Thoracic aorta (tissue), 2 donors: ENCODE measurements around the gene METTL18. TPM values are rescaled to one million over a fixed set of nuclear protein-coding genes. Genes with fewer than 3 reads are reported as not detected.

ENCODE experiments used
- ATAC-seq: fragments of 150-250 bp; one replicate; pipeline ENCODE4 v1.8.0; 2017; ENCODE audit warnings: low read depth; ENCODE audit not compliant: insufficient number of reproducible peaks, low FRiP score
- DNase-seq: peaks from one replicate; pipeline ENCODE4 v3.0.0-alpha.2; 2020; ENCODE audit warnings: low spot score
- H3K27ac ChIP-seq, 2 donors: fragments of 200-600 bp; sonication (generic); 1 replicate in 1 of 2; 2 replicates in 1 of 2; pipeline ENCODE4 v1.5.1; 2016; ENCODE audit warnings: mild to moderate bottlenecking in 2 of 2, moderate library complexity in 2 of 2
- H3K27me3 ChIP-seq: fragments of 200-600 bp; sonication (generic); replicated peaks from 2 replicates; pipeline ENCODE4 v1.6.0; 2016; ENCODE audit warnings: mild to moderate bottlenecking; ENCODE audit not compliant: insufficient read depth
- H3K36me3 ChIP-seq: fragments of 200-600 bp; sonication (generic); one replicate; pipeline ENCODE4 v1.5.1; 2016
- H3K4me1 ChIP-seq, 2 donors: fragments of 200-600 bp; sonication (generic); 1 replicate in 1 of 2; 2 replicates in 1 of 2; pipeline versions ENCODE4 v1.5.1 to v1.6.0; 2016; ENCODE audit warnings: low read depth in 2 of 2, mild to moderate bottlenecking in 1 of 2; ENCODE audit not compliant: control insufficient read depth in 1 of 2
- H3K4me3 ChIP-seq: fragments of 200-600 bp; sonication (generic); 2 replicates; pipeline ENCODE4 v1.5.1; 2016; ENCODE audit warnings: mild to moderate bottlenecking
- H3K9me3 ChIP-seq: fragments of 200-600 bp; sonication (generic); 2 replicates; pipeline ENCODE4 v1.5.1; 2016
- CTCF ChIP-seq: fragments of 200-600 bp; sonication (generic); IDR thresholded peaks from one replicate; pipeline ENCODE4 v1.5.1; 2019; ENCODE audit warnings: antibody characterized with exemption
- total RNA-seq, 2 donors: library from RNA; depleted of rRNA; stranded (reverse); fragments of >200 nt; gene quantifications; one replicate each; pipeline versions ENCODE4 v1.1.0 to v1.2.3, GENCODE V29; 2016

METTL18 gene
- total RNA-seq, 2 donors from 2014 or later: 6.8 to 13.0 TPM

GRCh38 chr1:169746550-169746949, 48.2 kb downstream of the METTL18 start:
- peaks cover 0 to 1% of the 10 kb centered on the region in 2 donors for H3K4me1 ChIP-seq

GRCh38 chr1:169745015-169745861, 49.5 kb downstream of the METTL18 start:
- DNase-seq (no peak), ATAC-seq (no peak)
- Histone ChIP-seq H3K36me3 (no peaks in the 10 kb centered on the region), H3K27ac (no peak overlapping the region), H3K27me3 (no peaks in the 10 kb centered on the region), H3K9me3 (no peaks in the 10 kb centered on the region), H3K4me3 (no peak overlapping the region), H3K4me1 (peaks cover 5 to 15% of the 10 kb centered on the region in 2 donors)
- TF ChIP-seq CTCF: no peak

More at GRCh38 chr1:169746550-169746949, 48.2 kb downstream of the METTL18 start:
- H3K9me3 ChIP-seq: no peaks in the 10 kb centered on the region
- H3K27ac ChIP-seq: no peak overlapping the region
- TF ChIP-seq CTCF: no peak
- DNase-seq (no peak), ATAC-seq (no peak)
- no peaks in the 10 kb centered on the region for H3K27me3 ChIP-seq
- H3K36me3 ChIP-seq: no peaks in the 10 kb centered on the region
- no peak overlapping the region for H3K4me3 ChIP-seq

Other genes starting within 250 kb of the METTL18 start
- under 1 TPM; 0.68 to 0.85 TPM for gene F5, start 208.4 kb downstream of the METTL18 start, total RNA-seq
- gene SELP, start 164.8 kb downstream of the METTL18 start, total RNA-seq: 10 to 100 TPM in 1 of 2 donors, 1 to 10 TPM in 1; 9.3 to 43.2 TPM
- 1 to 10 TPM; 4.2 to 8.5 TPM for gene SELL, start 83.3 kb downstream of the METTL18 start, total RNA-seq
- gene SELE, start 60.8 kb downstream of the METTL18 start, total RNA-seq: 10 to 100 TPM in 1 of 2 donors, 1 to 10 TPM in 1; 3.4 to 28.8 TPM
- gene SCYL3, start 99.0 kb upstream of the METTL18 start, total RNA-seq: 10 to 100 TPM in 1 of 2 donors, 1 to 10 TPM in 1; 8.3 to 14.4 TPM